ENCODE data around the gene SPON1.
"Not testable (repeated sequence)": the region's sequence is repeated elsewhere in the genome, so short reads cannot be mapped to it uniquely, and the experiment has no call there.

The SPON1 gene

GRCh38 chr11:14150878-14151277 lies 188.4 kb downstream of the SPON1 start:
- Histone ChIP-seq H2AFZ (ENCODE audit: low read length) (no peak overlapping the region), H3K4me1 (ENCODE audit: insufficient read depth, low read length, poor library complexity, severe bottlenecking) (no peaks in the 10 kb centered on the region), H3K9me3 (ENCODE audit: insufficient read depth, low read depth, low read length) (peaks cover 11% of the 10 kb centered on the region; the same call in 1 of the 2 replicates), H3K27me3 (ENCODE audit: insufficient read depth, low read length, poor library complexity, severe bottlenecking) (no peaks in the 10 kb centered on the region), H3K9me2 (replicated peaks; ENCODE audit: low read depth, low read length) (no peaks in the 10 kb centered on the region), H3K79me2 (ENCODE audit: insufficient read depth, low read length) (no peaks in the 10 kb centered on the region), H3K4me3 (ENCODE audit: low read length, poor library complexity, severe bottlenecking) (no peak overlapping the region), H4K20me1 (ENCODE audit: insufficient read depth, low read length, poor library complexity, severe bottlenecking) (no peaks in the 10 kb centered on the region), H3K9ac (ENCODE audit: low read depth, low read length, poor library complexity, severe bottlenecking) (no peak overlapping the region), H3K36me3 (ENCODE audit: insufficient read depth, low read length) (no peaks in the 10 kb centered on the region), H3F3A (ENCODE audit: low read depth) (no peaks in the 10 kb centered on the region), H3K4me2 (ENCODE audit: low read depth, low read length, poor library complexity, severe bottlenecking) (no peak overlapping the region)
- no peak for TF ChIP-seq CTCF (conservative IDR thresholded peaks at IDR 0.05; ENCODE audit: low read length)
- TF ChIP-seq EZH2phosphoT487 (IDR thresholded peaks at IDR 0.05; ENCODE audit: borderline replicate concordance) = no peak

- H3K4me3 ChIP-seq (ENCODE audit: low read length, poor library complexity, severe bottlenecking); H3K79me2 ChIP-seq (ENCODE audit: insufficient read depth, low read length); H3K4me1 ChIP-seq (ENCODE audit: insufficient read depth, low read length, poor library complexity, severe bottlenecking): not testable (repeated sequence)
Observed at GRCh38 chr11:14154103-14154502, 191.6 kb downstream of the SPON1 start.

GRCh38 chr11:14158393-14158792 lies 195.9 kb downstream of the SPON1 start:
- Histone ChIP-seq H3K4me3 (ENCODE audit: low read length, poor library complexity, severe bottlenecking) (no peak overlapping the region), H3K9ac (ENCODE audit: low read depth, low read length, poor library complexity, severe bottlenecking) (no peak overlapping the region), H3K4me1 (ENCODE audit: insufficient read depth, low read length, poor library complexity, severe bottlenecking) (no peaks in the 10 kb centered on the region), H3K27me3 (ENCODE audit: insufficient read depth, low read length, poor library complexity, severe bottlenecking) (no peaks in the 10 kb centered on the region), H2AFZ (ENCODE audit: low read length) (no peak overlapping the region), H3K79me2 (ENCODE audit: insufficient read depth, low read length) (no peaks in the 10 kb centered on the region), H3K36me3 (ENCODE audit: insufficient read depth, low read length) (no peaks in the 10 kb centered on the region), H3F3A (ENCODE audit: low read depth) (no peaks in the 10 kb centered on the region), H3K9me2 (replicated peaks; ENCODE audit: low read depth, low read length) (no peaks in the 10 kb centered on the region), H3K4me2 (ENCODE audit: low read depth, low read length, poor library complexity, severe bottlenecking) (no peak overlapping the region), H3K9me3 (ENCODE audit: insufficient read depth, low read depth, low read length) (peaks cover 11% of the 10 kb centered on the region; the same call in 1 of the 2 replicates), H4K20me1 (ENCODE audit: insufficient read depth, low read length, poor library complexity, severe bottlenecking) (no peaks in the 10 kb centered on the region)
- TF ChIP-seq EZH2phosphoT487 (IDR thresholded peaks at IDR 0.05; ENCODE audit: borderline replicate concordance) = no peak
- TF ChIP-seq CTCF (conservative IDR thresholded peaks at IDR 0.05; ENCODE audit: low read length) = no peak

More at GRCh38 chr11:14154103-14154502, 191.6 kb downstream of the SPON1 start:
- H3K36me3 ChIP-seq (ENCODE audit: insufficient read depth, low read length); H2AFZ ChIP-seq (ENCODE audit: low read length); H3K9ac ChIP-seq (ENCODE audit: low read depth, low read length, poor library complexity, severe bottlenecking); H3K4me2 ChIP-seq (ENCODE audit: low read depth, low read length, poor library complexity, severe bottlenecking); H3F3A ChIP-seq (ENCODE audit: low read depth); H4K20me1 ChIP-seq (ENCODE audit: insufficient read depth, low read length, poor library complexity, severe bottlenecking); H3K9me2 ChIP-seq (replicated peaks; ENCODE audit: low read depth, low read length); H3K27me3 ChIP-seq (ENCODE audit: insufficient read depth, low read length, poor library complexity, severe bottlenecking): not testable (repeated sequence)
- peaks cover 11% of the 10 kb centered on the region; the same call in 1 of the 2 replicates for H3K9me3 ChIP-seq (ENCODE audit: insufficient read depth, low read depth, low read length)

- Histone ChIP-seq H4K20me1 (ENCODE audit: insufficient read depth, low read length, poor library complexity, severe bottlenecking) (no peaks in the 10 kb centered on the region), H3K4me2 (ENCODE audit: low read depth, low read length, poor library complexity, severe bottlenecking) (no peak overlapping the region), H3F3A (ENCODE audit: low read depth) (no peaks in the 10 kb centered on the region), H3K9ac (ENCODE audit: low read depth, low read length, poor library complexity, severe bottlenecking) (no peak overlapping the region), H3K9me2 (replicated peaks; ENCODE audit: low read depth, low read length) (no peaks in the 10 kb centered on the region), H3K4me1 (ENCODE audit: insufficient read depth, low read length, poor library complexity, severe bottlenecking) (no peaks in the 10 kb centered on the region), H3K27me3 (ENCODE audit: insufficient read depth, low read length, poor library complexity, severe bottlenecking) (no peaks in the 10 kb centered on the region), H3K36me3 (ENCODE audit: insufficient read depth, low read length) (no peaks in the 10 kb centered on the region), H3K9me3 (ENCODE audit: insufficient read depth, low read depth, low read length) (no peaks in the 10 kb centered on the region), H3K4me3 (ENCODE audit: low read length, poor library complexity, severe bottlenecking) (no peak overlapping the region), H2AFZ (ENCODE audit: low read length) (no peak overlapping the region), H3K79me2 (ENCODE audit: insufficient read depth, low read length) (no peaks in the 10 kb centered on the region)
- no peak for TF ChIP-seq EZH2phosphoT487 (IDR thresholded peaks at IDR 0.05; ENCODE audit: borderline replicate concordance)
- no peak for TF ChIP-seq CTCF (conservative IDR thresholded peaks at IDR 0.05; ENCODE audit: low read length)
Observed at GRCh38 chr11:14163576-14163975, 201.1 kb downstream of the SPON1 start.

GRCh38 chr11:14173679-14174078 lies 211.2 kb downstream of the SPON1 start:
- H3K9me2 ChIP-seq (replicated peaks; ENCODE audit: low read depth, low read length); H2AFZ ChIP-seq (ENCODE audit: low read length); H3K9ac ChIP-seq (ENCODE audit: low read depth, low read length, poor library complexity, severe bottlenecking); H3K36me3 ChIP-seq (ENCODE audit: insufficient read depth, low read length); H3K9me3 ChIP-seq (ENCODE audit: insufficient read depth, low read depth, low read length); H3F3A ChIP-seq (ENCODE audit: low read depth); H4K20me1 ChIP-seq (ENCODE audit: insufficient read depth, low read length, poor library complexity, severe bottlenecking); H3K4me2 ChIP-seq (ENCODE audit: low read depth, low read length, poor library complexity, severe bottlenecking); H3K79me2 ChIP-seq (ENCODE audit: insufficient read depth, low read length); H3K4me3 ChIP-seq (ENCODE audit: low read length, poor library complexity, severe bottlenecking); H3K27me3 ChIP-seq (ENCODE audit: insufficient read depth, low read length, poor library complexity, severe bottlenecking); H3K4me1 ChIP-seq (ENCODE audit: insufficient read depth, low read length, poor library complexity, severe bottlenecking): not testable (repeated sequence)

Measured in Loucy (cell line).